Osteocyte (in vitro differentiated cells): Measurements from ENCODE around the gene CUTA. TPM values are rescaled to one million over a fixed set of nuclear protein-coding genes. Genes with fewer than 3 reads are reported as not detected.

Experiments used
- DNase-seq: peaks from one replicate; pipeline ENCODE4 v3.0.0; 2021; ENCODE audit warnings: mixed read lengths; ENCODE audit not compliant: unreplicated experiment; ENCODE audit errors: extremely low spot score
- H3K27ac Mint-ChIP-seq: one replicate; pipeline ENCODE4 v1.8.0; 2021; ENCODE audit warnings: mild to moderate bottlenecking, mixed read lengths; ENCODE audit not compliant: unreplicated experiment
- H3K27me3 Mint-ChIP-seq: one replicate; pipeline ENCODE4 v1.8.0; 2021; ENCODE audit warnings: mixed read lengths; ENCODE audit not compliant: unreplicated experiment
- H3K36me3 Mint-ChIP-seq: one replicate; pipeline ENCODE4 v1.8.0; 2021; ENCODE audit warnings: mixed read lengths; ENCODE audit not compliant: unreplicated experiment
- H3K4me1 Mint-ChIP-seq: one replicate; pipeline ENCODE4 v1.8.0; 2021; ENCODE audit warnings: mixed read lengths; ENCODE audit not compliant: unreplicated experiment
- H3K4me3 Mint-ChIP-seq: one replicate; pipeline ENCODE4 v1.8.0; 2021; ENCODE audit warnings: mild to moderate bottlenecking, moderate library complexity, mixed read lengths; ENCODE audit not compliant: unreplicated experiment
- H3K9me3 Mint-ChIP-seq: one replicate; pipeline ENCODE4 v1.8.0; 2021; ENCODE audit warnings: mixed read lengths; ENCODE audit not compliant: unreplicated experiment
- total RNA-seq: library from RNA; stranded (reverse); gene quantifications from 2 replicates; pipeline ENCODE4 v1.2.1, GENCODE V29; 2021
- TF ChIP-seq, protein P1 (sequence below): fragments of 200-600 bp; sonication (generic); IDR thresholded peaks from 2 replicates; pipeline ENCODE4 v1.5.0; 2021; ENCODE audit warnings: antibody characterized with exemption, mild to moderate bottlenecking, moderate library complexity

CUTA gene
- total RNA-seq, 1 donor from 2014 or later = 302 TPM

DNA sequence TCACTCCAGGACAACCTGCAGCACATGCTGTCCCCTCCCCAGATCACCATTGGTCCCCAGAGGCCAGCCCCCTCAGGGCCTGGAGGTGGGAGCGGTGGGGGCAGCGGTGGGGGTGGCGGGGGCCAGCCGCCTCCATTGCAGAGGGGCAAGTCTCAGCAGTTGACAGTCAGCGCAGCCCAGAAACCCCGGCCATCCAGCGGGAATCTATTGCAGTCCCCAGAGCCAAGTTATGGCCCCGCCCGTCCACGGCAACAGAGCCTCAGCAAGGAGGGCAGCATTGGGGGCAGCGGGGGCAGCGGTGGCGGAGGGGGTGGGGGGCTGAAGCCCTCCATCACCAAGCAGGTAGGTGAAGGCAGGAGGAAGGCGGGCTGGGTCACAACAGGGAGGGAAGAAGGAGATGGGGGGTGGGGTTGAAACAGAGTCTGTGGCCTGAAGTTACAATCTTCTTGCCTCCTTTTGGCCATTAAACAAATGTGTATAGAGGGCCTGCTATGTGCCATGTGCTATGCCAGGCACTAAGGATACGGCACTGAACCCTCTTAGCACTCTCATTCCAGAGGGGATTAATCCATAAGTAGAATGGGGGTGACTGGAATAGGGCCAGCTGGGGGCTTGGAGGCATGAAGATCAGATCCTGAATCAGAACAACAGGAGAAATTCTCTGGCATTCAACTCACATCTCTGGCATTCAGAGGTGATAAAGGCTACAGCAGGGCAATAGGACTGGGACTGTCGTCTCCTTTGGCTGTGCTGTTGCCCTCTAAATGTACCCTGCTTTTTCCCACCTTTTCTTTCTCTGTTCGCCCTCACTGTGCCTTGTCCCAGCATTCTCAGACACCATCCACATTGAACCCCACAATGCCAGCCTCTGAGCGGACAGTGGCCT lies 26.0 kb upstream of the CUTA start:
- DNase-seq = no peak

DNA sequence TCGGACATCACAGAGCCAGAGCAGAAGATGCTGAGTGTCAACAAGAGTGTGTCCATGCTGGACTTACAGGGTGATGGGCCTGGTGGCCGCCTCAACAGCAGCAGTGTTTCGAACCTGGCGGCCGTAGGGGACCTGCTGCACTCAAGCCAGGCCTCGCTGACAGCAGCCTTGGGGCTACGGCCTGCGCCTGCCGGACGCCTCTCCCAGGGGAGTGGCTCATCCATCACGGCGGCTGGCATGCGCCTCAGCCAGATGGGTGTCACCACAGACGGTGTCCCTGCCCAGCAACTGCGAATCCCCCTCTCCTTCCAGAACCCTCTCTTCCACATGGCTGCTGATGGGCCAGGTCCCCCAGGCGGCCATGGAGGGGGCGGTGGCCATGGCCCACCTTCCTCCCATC lies 25.1 kb upstream of the CUTA start:
- H3K9me3 Mint-ChIP-seq = no peaks in the 10 kb centered on the region
- TF ChIP-seq, protein P1, sequence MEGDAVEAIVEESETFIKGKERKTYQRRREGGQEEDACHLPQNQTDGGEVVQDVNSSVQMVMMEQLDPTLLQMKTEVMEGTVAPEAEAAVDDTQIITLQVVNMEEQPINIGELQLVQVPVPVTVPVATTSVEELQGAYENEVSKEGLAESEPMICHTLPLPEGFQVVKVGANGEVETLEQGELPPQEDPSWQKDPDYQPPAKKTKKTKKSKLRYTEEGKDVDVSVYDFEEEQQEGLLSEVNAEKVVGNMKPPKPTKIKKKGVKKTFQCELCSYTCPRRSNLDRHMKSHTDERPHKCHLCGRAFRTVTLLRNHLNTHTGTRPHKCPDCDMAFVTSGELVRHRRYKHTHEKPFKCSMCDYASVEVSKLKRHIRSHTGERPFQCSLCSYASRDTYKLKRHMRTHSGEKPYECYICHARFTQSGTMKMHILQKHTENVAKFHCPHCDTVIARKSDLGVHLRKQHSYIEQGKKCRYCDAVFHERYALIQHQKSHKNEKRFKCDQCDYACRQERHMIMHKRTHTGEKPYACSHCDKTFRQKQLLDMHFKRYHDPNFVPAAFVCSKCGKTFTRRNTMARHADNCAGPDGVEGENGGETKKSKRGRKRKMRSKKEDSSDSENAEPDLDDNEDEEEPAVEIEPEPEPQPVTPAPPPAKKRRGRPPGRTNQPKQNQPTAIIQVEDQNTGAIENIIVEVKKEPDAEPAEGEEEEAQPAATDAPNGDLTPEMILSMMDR = no peak
- H3K4me1 Mint-ChIP-seq = no peaks in the 10 kb centered on the region
- H3K4me3 Mint-ChIP-seq = no peak overlapping the region
- H3K27me3 Mint-ChIP-seq = no peaks in the 10 kb centered on the region
- DNase-seq = no peak
- no peak overlapping the region for H3K27ac Mint-ChIP-seq
- peaks cover 33% of the 10 kb centered on the region for H3K36me3 Mint-ChIP-seq

More for the DNA sequence above, 26.0 kb upstream of the CUTA start:
- Mint-ChIP-seq H3K36me3 (peaks cover 32% of the 10 kb centered on the region), H3K4me1 (no peaks in the 10 kb centered on the region), H3K4me3 (no peak overlapping the region), H3K27me3 (no peaks in the 10 kb centered on the region), H3K9me3 (no peaks in the 10 kb centered on the region), H3K27ac (no peak overlapping the region)
- TF ChIP-seq, protein P1 = no peak

GRCh38 chr6:33442283-33442682 lies 24.4 kb upstream of the CUTA start:
- no peak for DNase-seq
- Mint-ChIP-seq H3K27ac (no peak overlapping the region), H3K27me3 (no peaks in the 10 kb centered on the region), H3K36me3 (peaks cover 31% of the 10 kb centered on the region), H3K4me3 (no peak overlapping the region), H3K9me3 (no peaks in the 10 kb centered on the region), H3K4me1 (no peaks in the 10 kb centered on the region)
- TF ChIP-seq, protein P1 = no peak

DNA sequence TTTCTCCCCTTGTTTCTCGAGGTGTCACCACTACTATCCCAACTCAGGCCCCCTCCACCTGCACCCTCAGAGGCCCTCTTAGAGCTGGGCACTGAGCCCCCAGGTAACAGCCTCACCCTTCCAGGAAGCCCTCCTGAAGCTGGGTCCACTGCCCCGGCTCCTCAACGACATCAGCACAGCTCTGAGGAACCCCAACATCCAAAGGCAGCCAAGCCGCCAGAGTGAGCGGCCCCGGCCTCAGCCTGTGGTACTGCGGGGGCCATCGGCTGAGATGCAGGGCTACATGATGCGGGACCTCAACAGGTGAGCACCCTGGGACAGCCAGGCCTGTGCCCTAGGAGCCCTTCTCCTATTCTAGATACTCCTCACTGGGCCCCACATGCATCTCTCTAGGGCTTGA lies 23.6 kb upstream of the CUTA start:
- H3K9me3 Mint-ChIP-seq = no peaks in the 10 kb centered on the region

More for the DNA sequence above, 23.6 kb upstream of the CUTA start:
- TF ChIP-seq, protein P1 = no peak
- H3K27me3 Mint-ChIP-seq = no peaks in the 10 kb centered on the region
- H3K4me3 Mint-ChIP-seq = no peak overlapping the region
- DNase-seq = no peak
- no peaks in the 10 kb centered on the region for H3K4me1 Mint-ChIP-seq
- peaks cover 36% of the 10 kb centered on the region for H3K36me3 Mint-ChIP-seq
- no peak overlapping the region for H3K27ac Mint-ChIP-seq
